Thyroid gland (tissue), 4 donors: ENCODE data around the gene DEPDC7.

Experiments used
- POLR2A ChIP-seq, 2 donors: fragments of 450-650 bp; IDR thresholded peaks; one replicate each; pipeline ENCODE4 v1.6.1; 2017; ENCODE audit warnings: antibody characterized with exemption in 2 of 2, mild to moderate bottlenecking in 2 of 2, moderate library complexity in 1 of 2
- TF ChIP-seq, protein P1 (sequence below), 6 experiments: fragments of 200-600 bp in 3 of 6; fragments of 450-650 bp in 3 of 6; sonication (generic) in 3 of 6; IDR thresholded peaks; one replicate each; pipeline ENCODE4 v1.5.1; 2016 to 2019; ENCODE audit warnings: antibody characterized with exemption in 6 of 6, mild to moderate bottlenecking in 2 of 6, inconsistent platforms in 1 of 6, moderate library complexity in 1 of 6

DNA sequence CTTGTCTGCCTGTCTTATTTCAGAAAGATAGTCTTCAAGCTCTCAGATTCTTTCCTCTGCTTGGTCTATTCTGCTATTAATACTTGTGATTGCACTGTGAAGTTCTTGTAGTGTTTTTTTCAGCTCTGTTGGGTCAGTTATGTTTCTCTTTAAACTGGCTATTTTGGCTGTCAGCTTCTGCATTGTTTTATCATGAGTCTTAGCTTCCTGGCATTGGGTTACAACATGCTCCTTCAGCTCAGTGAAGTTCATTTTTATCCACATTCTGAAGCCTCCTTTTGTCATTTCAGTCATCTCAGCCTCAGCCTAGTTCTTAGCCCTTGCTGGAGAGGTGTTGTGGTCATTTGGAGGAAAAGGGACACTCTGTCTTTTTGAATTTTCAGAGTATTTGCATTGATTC is 15.5 kb upstream of the DEPDC7 start:
- TF ChIP-seq, protein P1, sequence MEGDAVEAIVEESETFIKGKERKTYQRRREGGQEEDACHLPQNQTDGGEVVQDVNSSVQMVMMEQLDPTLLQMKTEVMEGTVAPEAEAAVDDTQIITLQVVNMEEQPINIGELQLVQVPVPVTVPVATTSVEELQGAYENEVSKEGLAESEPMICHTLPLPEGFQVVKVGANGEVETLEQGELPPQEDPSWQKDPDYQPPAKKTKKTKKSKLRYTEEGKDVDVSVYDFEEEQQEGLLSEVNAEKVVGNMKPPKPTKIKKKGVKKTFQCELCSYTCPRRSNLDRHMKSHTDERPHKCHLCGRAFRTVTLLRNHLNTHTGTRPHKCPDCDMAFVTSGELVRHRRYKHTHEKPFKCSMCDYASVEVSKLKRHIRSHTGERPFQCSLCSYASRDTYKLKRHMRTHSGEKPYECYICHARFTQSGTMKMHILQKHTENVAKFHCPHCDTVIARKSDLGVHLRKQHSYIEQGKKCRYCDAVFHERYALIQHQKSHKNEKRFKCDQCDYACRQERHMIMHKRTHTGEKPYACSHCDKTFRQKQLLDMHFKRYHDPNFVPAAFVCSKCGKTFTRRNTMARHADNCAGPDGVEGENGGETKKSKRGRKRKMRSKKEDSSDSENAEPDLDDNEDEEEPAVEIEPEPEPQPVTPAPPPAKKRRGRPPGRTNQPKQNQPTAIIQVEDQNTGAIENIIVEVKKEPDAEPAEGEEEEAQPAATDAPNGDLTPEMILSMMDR (IDR thresholded peaks at IDR 0.05), result no peak
- no peak for TF ChIP-seq POLR2A (IDR thresholded peaks at IDR 0.05)
